Stimulated activated CD4-positive, alpha-beta T cell treated with anti-CD3 and anti-CD28 coated beads, Interleukin-12 subunit alpha, Interleukin-12 subunit beta, amount 100 ng/mL, for 48 hours (primary cell): ENCODE measurements around the gene ELP2.

Source experiments
- DNase-seq, 3 donors: peaks; one replicate each; pipeline ENCODE4 v3.0.0-alpha.2; 2020; ENCODE audit warnings: low read depth in 2 of 3, low spot score in 1 of 3

The ELP2 gene

GRCh38 chr18:36215577-36215976 lies 85.9 kb downstream of the ELP2 start:
- no peak for DNase-seq

- DNase-seq, result no peak
Measured at GRCh38 chr18:36217348-36217747, 87.6 kb downstream of the ELP2 start.

GRCh38 chr18:36229188-36229587 lies 99.5 kb downstream of the ELP2 start:
- no peak for DNase-seq
